Measurements from ENCODE around the gene NAT9. TPM values are rescaled to one million over a fixed set of nuclear protein-coding genes. Genes with fewer than 3 reads are reported as not detected.

Gene NAT9
- total RNA-seq, 6 experiments from 2014 or later: 40.9 to 50.7 (median 46.6) TPM

GRCh38 chr17:74807925-74808324 is 31.8 kb upstream of the NAT9 start:
- Mint-ChIP-seq H3K4me3 (no peak overlapping the region), H3K27ac (no peak overlapping the region), H3K36me3 (ENCODE audit: low read depth) (no peaks in the 10 kb centered on the region), H3K27me3 (ENCODE audit: insufficient read depth) (no peaks in the 10 kb centered on the region; the same call in 1 of the 2 replicates), H3K9me3 (no peaks in the 10 kb centered on the region), H3K4me1 (ENCODE audit: low read depth) (no peaks in the 10 kb centered on the region)
- no peak for DNase-seq
- TF ChIP-seq CTCF (IDR thresholded peaks at IDR 0.05): no peak

DNA sequence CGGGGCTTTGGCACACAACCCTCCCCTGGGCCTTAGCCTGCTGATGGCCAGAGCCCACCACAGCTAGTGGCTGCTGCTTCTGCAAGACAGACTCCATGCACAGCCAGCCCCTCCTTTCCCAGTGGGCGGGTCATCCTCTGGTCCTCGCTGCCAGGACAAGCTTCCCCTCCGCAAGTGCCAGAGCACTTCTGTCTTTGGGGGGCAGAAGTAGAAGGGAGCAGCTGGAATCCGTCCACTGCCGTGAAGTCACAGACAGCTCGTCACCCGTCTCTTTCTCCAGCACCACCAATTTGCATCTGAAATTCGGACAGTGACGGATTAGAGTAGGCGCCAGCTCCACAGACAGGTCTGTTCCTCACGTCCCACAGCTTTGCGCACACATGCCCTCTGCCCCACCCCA is 31.3 kb upstream of the NAT9 start:
- no peak for TF ChIP-seq CTCF (IDR thresholded peaks at IDR 0.05)
- H3K9me3 Mint-ChIP-seq: no peaks in the 10 kb centered on the region
- no peaks in the 10 kb centered on the region for H3K36me3 Mint-ChIP-seq (ENCODE audit: low read depth)
- no peaks in the 10 kb centered on the region for H3K4me1 Mint-ChIP-seq (ENCODE audit: low read depth)
- no peak overlapping the region for H3K4me3 Mint-ChIP-seq
- no peaks in the 10 kb centered on the region; the same call in 1 of the 2 replicates for H3K27me3 Mint-ChIP-seq (ENCODE audit: insufficient read depth)
- DNase-seq: no peak
- H3K27ac Mint-ChIP-seq: no peak overlapping the region

DNA sequence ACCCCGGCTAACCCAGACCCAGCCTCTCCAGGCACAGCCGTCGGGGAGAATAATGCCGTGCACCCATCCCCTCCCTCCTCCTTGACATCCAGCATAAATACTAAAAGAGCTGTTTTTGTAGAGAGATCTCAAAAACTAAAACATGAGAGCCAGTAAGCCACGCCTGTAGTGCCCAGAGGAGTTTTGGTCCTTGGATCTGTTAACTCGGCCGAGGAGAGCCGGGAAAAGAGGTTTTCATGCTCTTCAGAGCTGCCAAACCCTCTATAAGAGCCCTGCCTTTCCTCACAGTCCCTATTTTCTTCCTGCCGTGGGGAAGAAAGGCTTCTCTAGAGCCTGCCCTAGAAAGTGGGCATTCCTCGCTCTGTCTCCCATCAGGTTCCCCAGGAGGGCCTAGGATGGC is 30.2 kb upstream of the NAT9 start:
- no peaks in the 10 kb centered on the region for H3K9me3 Mint-ChIP-seq
- no peaks in the 10 kb centered on the region for H3K4me1 Mint-ChIP-seq (ENCODE audit: low read depth)
- no peaks in the 10 kb centered on the region; the same call in 1 of the 2 replicates for H3K27me3 Mint-ChIP-seq (ENCODE audit: insufficient read depth)
- no peak for TF ChIP-seq CTCF (IDR thresholded peaks at IDR 0.05)
- no peak overlapping the region for H3K4me3 Mint-ChIP-seq
- no peak for DNase-seq
- no peaks in the 10 kb centered on the region for H3K36me3 Mint-ChIP-seq (ENCODE audit: low read depth)
- H3K27ac Mint-ChIP-seq: no peak overlapping the region

DNA sequence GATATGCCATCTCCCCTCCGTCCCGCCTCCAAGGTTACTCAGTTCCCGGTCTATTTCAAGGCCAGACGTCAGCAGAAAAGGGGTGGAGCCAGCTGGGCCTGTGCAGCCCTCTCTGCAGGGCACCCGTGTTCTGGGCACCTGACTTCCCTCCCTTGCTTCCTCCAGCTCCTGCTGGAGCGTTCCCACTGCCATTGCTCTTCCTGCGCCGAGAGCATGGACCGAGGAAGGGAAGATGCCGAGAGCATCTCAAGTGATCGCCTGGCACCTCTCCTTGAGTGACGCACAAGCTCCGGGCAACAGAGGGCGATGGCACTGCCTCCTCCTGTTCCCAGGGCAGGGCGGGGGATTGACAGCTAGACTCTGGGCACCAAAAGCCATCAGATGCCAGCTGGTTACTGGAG is 29.4 kb upstream of the NAT9 start:
- no peak for DNase-seq
- Mint-ChIP-seq H3K27me3 (ENCODE audit: insufficient read depth) (no peaks in the 10 kb centered on the region; the same call in 1 of the 2 replicates), H3K27ac (no peak overlapping the region), H3K4me1 (ENCODE audit: low read depth) (no peaks in the 10 kb centered on the region), H3K36me3 (ENCODE audit: low read depth) (no peaks in the 10 kb centered on the region; the same call in 1 of the 2 replicates), H3K4me3 (no peak overlapping the region), H3K9me3 (no peaks in the 10 kb centered on the region)
- TF ChIP-seq CTCF (IDR thresholded peaks at IDR 0.05): no peak

- Mint-ChIP-seq H3K27ac (no peak overlapping the region), H3K9me3 (no peaks in the 10 kb centered on the region), H3K4me1 (ENCODE audit: low read depth) (peaks cover 6% of the 10 kb centered on the region; the same call in 1 of the 2 replicates), H3K4me3 (no peak overlapping the region), H3K27me3 (ENCODE audit: insufficient read depth) (no peaks in the 10 kb centered on the region), H3K36me3 (ENCODE audit: low read depth) (peaks cover 6% of the 10 kb centered on the region; the same call in 1 of the 2 replicates)
- no peak for TF ChIP-seq CTCF (IDR thresholded peaks at IDR 0.05)
- DNase-seq: no peak
Measured at GRCh38 chr17:74804683-74805082, 28.5 kb upstream of the NAT9 start.

GRCh38 chr17:74803971-74804370 is 27.8 kb upstream of the NAT9 start:
- H3K27me3 Mint-ChIP-seq (ENCODE audit: insufficient read depth): no peaks in the 10 kb centered on the region
- TF ChIP-seq CTCF (IDR thresholded peaks at IDR 0.05): no peak
- no peak overlapping the region for H3K4me3 Mint-ChIP-seq
- H3K9me3 Mint-ChIP-seq: no peaks in the 10 kb centered on the region
- H3K4me1 Mint-ChIP-seq (ENCODE audit: low read depth): peaks cover 11% of the 10 kb centered on the region
- H3K27ac Mint-ChIP-seq: no peak overlapping the region
- DNase-seq: no peak
- H3K36me3 Mint-ChIP-seq (ENCODE audit: low read depth): peaks cover 6% of the 10 kb centered on the region; the same call in 1 of the 2 replicates
